HL-60/S4 (cell line): ENCODE measurements around the gene OR2T34.
"Not testable (repeated sequence)": the region's sequence is repeated elsewhere in the genome, so short reads cannot be mapped to it uniquely, and the experiment has no call there.

ENCODE experiments used
- in situ Hi-C: fragments of 300-500 bp; cut with MboI; formaldehyde crosslinking; loops from 2 replicates; pipeline ENCODE4 v1.14.3; 2022; ENCODE audit warnings: low sequenced_read_pairs

The OR2T34 gene

GRCh38 chr1:248565530-248566373, 8.8 kb downstream of the OR2T34 start:
- in situ Hi-C loops, result not testable (repeated sequence)

- in situ Hi-C loops, result not testable (repeated sequence)
Measured at GRCh38 chr1:248562672-248563071, 11.9 kb downstream of the OR2T34 start, which contains the start of gene OR2T29. TSS of gene OR2T29 (minus strand) at chr1:248562772. CDS start at chr1:248559491, 3,281 bp downstream.

DNA sequence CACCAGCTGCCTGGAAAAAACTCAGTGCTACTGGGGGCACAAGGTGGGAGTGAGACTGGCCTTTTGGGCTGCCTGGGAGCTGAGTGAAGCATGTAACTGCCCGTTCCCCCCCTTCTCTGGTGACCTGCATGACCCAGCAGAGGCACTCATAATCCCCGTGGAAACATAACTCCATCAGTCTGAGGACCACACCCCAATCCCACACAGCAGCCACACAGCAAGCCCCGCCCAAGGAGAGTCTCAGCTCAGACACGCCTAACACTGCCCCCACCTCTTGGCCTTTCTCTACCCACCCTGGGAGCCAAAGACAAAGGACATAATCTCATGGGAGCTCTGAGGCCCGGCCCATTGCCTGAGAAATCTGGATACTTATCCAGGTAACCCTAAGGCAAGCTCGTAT, 23.5 kb downstream of the OR2T34 start:
- in situ Hi-C loops, result not testable (repeated sequence)

- in situ Hi-C loops, result not testable (repeated sequence)
Measured at GRCh38 chr1:248547383-248547782, 27.2 kb downstream of the OR2T34 start.

DNA sequence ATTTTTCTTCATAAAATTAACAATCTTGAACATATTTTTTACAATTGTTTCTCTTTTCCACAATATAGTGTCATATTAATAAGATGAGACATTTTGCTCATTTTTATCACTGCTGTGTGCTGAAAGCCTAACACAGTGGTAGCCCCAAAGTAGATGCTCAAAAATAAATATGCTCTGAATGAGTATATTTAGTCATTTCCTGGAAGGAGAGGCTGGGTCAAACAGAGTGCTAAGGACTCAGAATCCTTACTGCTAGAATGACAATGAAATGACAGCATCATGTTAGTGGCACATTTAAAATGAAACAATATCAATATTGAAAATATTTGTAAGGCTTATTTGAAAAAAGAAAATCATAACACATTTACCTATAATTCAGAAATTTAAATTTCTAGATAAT, 37.1 kb downstream of the OR2T34 start:
- in situ Hi-C loops, result not testable (repeated sequence)
